Large intestine (tissue), 3 donors: Measurements from ENCODE around the gene ADK. TPM values are rescaled to one million over a fixed set of nuclear protein-coding genes. Genes with fewer than 3 reads are reported as not detected.
"Not testable (repeated sequence)": the region's sequence is repeated elsewhere in the genome, so short reads cannot be mapped to it uniquely, and the experiment has no call there.

Experiments
- DNase-seq, 2 donors: peaks; one replicate each; pipeline versions ENCODE4 v3.0.0 to v3.0.0-alpha.2; 2013
- H3K27ac ChIP-seq: one replicate; pipeline ENCODE4 v1.5.1; 2013; ENCODE audit warnings: low read length
- H3K27me3 ChIP-seq: 2 replicates; pipeline ENCODE4 v1.6.1; 2013; ENCODE audit warnings: low read length; ENCODE audit not compliant: control insufficient read depth, insufficient read depth
- H3K36me3 ChIP-seq: 2 replicates; pipeline ENCODE4 v1.6.1; 2013; ENCODE audit warnings: low read length; ENCODE audit not compliant: control insufficient read depth, insufficient read depth
- H3K4me1 ChIP-seq: one replicate; pipeline ENCODE4 v1.6.1; 2013; ENCODE audit warnings: low read length; ENCODE audit not compliant: control insufficient read depth, insufficient read depth
- H3K4me3 ChIP-seq: one replicate; pipeline ENCODE4 v1.5.1; 2013; ENCODE audit warnings: low read length
- H3K9me3 ChIP-seq: one replicate; pipeline ENCODE4 v1.6.1; 2013; ENCODE audit warnings: mild to moderate bottlenecking, low read depth, low read length, moderate library complexity; ENCODE audit not compliant: control insufficient read depth
- WGBS: methylation state at CpG from one replicate; pipeline ENCODE4 v1.1.5; 2013; ENCODE audit warnings: low lambda C conversion rate; ENCODE audit not compliant: insufficient coverage; 5-methylcytosine and 5-hydroxymethylcytosine counted together
- polyA plus RNA-seq: library from polyadenylated mRNA; unstranded; fragments of 120-200 nt; gene quantifications from one replicate; pipeline ENCODE4 v1.2.1, GENCODE V29; 2013

The ADK gene
- polyA plus RNA-seq, 1 donor: 30.1 TPM

DNA sequence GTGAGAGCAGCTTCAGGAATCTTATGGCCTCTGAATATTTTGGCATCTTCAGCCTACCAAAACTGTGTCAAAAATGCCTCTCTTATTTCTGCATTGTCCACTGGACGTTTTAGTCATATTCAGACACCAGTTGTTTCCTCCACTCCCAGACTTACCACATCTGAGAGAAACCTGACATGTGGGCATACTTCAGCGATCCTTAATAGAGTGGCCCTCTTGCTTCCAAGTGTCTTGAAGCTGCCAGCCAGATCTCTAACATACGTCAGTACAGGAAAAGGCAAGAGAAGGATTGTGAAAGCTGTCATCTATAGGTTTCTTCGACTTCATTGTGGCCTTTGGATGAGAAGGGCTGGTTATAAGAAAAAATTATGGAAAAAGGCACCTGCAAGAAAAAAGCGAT, 376.6 kb downstream of the ADK start:
- not testable (repeated sequence) for H3K27me3 ChIP-seq, H3K27ac ChIP-seq, H3K9me3 ChIP-seq, H3K4me1 ChIP-seq, H3K4me3 ChIP-seq, H3K36me3 ChIP-seq, DNase-seq
- 69% methylated on average over 2 of the region's 5 CpGs for WGBS

DNA sequence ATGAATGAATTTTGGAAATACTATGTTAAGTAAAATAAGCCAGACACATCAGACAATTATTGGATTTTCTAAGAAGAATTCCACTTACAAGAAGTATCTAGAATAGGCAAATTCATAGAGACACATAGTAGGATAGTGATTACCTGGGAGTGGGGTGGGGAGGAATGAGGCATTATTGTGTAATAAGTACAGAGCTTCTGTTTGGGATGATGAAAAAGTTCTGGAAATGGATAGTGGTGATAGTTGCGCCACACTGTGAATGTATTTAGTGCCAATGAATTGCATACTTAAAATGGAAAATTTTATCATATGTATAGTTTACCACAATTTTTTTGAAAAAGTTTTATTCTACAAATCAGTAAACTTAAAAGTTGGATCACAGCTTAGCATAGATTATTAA, 378.2 kb downstream of the ADK start:
- Histone ChIP-seq H3K27ac (no peak overlapping the region), H3K4me3 (no peak overlapping the region), H3K36me3 (no peaks in the 10 kb centered on the region), H3K27me3 (no peaks in the 10 kb centered on the region), H3K9me3 (no peaks in the 10 kb centered on the region), H3K4me1 (no peaks in the 10 kb centered on the region)
- WGBS: no CpG with 5 or more reads among the region's 1 CpG
- no peak for DNase-seq

DNA sequence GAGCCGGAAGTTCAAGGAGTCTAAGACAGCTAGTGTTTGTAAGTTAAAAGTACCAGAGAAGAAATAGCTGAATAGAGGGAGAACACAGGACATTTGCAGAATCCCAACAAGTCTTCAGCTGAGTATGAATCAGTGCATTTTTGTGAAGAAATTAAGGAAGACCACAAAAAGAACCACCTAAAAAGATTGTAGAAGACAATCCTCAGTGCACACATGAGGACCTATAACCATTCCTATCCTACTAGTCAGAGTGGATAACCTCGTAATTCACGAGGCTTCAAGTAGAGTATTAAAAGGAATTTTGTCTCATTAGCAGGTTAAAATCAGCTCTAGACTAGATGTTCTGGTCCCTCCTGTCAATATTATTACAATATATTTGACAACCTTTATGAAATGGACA, 380.0 kb downstream of the ADK start:
- H3K4me1 ChIP-seq: no peaks in the 10 kb centered on the region
- 100% methylated on average over 1 of the region's 3 CpGs for WGBS
- no peak overlapping the region for H3K4me3 ChIP-seq
- H3K36me3 ChIP-seq: no peaks in the 10 kb centered on the region
- no peak overlapping the region for H3K27ac ChIP-seq
- no peak for DNase-seq
- no peaks in the 10 kb centered on the region for H3K9me3 ChIP-seq
- H3K27me3 ChIP-seq: no peaks in the 10 kb centered on the region

DNA sequence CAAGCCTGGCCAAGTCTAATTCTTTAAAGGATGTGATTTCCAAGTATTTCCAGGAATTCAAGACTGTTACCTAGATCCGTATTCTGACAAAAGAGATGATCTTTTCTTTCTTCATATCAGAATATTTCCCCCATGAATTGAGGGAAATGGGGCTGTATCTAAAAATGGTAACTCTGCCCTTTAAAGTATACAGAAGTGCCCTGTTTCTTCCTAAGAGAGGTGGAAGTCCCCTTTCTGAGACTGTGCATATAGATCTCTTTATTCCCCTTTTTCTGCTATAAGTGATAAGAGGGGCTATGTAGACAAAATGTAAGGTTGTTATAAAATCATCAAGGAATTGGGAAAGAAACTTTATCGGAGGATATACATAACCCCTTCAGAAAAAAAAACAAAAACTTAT, 388.3 kb downstream of the ADK start:
- Histone ChIP-seq H3K36me3 (no peaks in the 10 kb centered on the region), H3K27me3 (no peaks in the 10 kb centered on the region), H3K27ac (no peak overlapping the region), H3K9me3 (no peaks in the 10 kb centered on the region), H3K4me3 (no peak overlapping the region), H3K4me1 (no peaks in the 10 kb centered on the region)
- WGBS: 100% methylated on average over 1 of the region's 2 CpGs
- no peak for DNase-seq

DNA sequence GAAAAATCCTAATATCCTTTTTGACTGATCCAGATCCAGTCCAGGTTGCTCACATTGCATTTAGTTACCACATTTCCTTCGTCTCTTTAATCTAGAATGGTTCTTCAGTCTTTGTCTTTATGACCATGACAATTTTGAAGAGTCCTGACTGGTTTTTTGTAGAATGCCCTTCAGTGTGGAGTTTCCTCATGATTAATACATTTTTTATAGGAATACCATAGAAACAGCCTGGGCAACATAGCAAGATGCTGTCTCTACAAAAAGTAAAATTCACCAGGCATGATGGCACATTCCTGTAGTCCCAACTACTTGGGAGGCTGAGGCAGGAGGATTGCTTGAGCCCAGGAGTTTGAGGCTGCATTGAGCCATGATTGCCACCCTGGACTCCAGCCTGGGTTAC, 390.4 kb downstream of the ADK start:
- Histone ChIP-seq H3K4me1 (no peaks in the 10 kb centered on the region), H3K27me3 (no peaks in the 10 kb centered on the region), H3K27ac (no peak overlapping the region), H3K4me3 (no peak overlapping the region), H3K9me3 (no peaks in the 10 kb centered on the region), H3K36me3 (no peaks in the 10 kb centered on the region)
- 100% methylated on average over 1 of the region's 1 CpG for WGBS
- no peak for DNase-seq

DNA sequence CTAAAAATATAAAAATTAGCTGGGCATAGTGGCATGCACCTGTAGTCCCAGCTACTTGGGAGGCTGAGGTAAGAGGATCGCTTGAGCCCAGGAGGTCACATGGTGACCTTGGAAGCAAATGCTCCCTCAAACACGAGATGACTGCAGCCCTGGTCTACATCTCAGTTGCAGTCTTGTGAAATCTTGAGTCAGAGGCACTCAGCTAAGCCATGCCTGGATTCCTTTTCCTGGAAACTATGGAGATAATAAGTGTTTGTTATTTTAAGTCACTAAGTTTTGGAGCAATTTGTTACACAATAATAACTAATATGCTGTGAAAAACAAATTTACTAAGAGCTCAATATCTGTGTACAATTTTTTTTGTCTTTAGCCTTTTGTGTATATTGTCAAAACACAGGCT, 391.1 kb downstream of the ADK start:
- no peaks in the 10 kb centered on the region for H3K9me3 ChIP-seq
- WGBS: no CpG with 5 or more reads among the region's 2 CpGs
- no peak overlapping the region for H3K4me3 ChIP-seq
- H3K36me3 ChIP-seq: no peaks in the 10 kb centered on the region
- H3K27ac ChIP-seq: no peak overlapping the region
- H3K27me3 ChIP-seq: no peaks in the 10 kb centered on the region
- no peak for DNase-seq
- H3K4me1 ChIP-seq: no peaks in the 10 kb centered on the region

DNA sequence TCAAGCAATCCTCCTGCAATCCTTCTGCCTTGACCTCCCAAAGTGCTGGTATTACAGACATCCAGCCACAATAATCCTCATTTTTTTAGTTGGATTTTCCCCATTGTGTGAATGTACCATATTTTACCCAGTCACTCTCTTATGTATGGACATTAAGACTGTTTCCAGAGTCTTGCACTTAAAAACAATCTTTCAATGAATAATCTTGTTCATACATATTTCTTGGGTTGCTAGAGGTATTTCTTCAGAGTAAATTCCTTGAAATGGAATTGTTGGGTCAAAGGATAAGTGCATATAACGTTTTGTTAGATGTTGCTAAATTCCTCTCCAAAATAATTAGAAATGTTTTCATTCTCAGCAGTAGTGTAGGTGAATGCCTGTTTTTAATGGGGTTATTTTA, 392.3 kb downstream of the ADK start:
- Histone ChIP-seq H3K4me3 (no peak overlapping the region), H3K27ac (no peak overlapping the region), H3K9me3 (no peaks in the 10 kb centered on the region), H3K27me3 (no peaks in the 10 kb centered on the region), H3K36me3 (no peaks in the 10 kb centered on the region), H3K4me1 (no peaks in the 10 kb centered on the region)
- DNase-seq: no peak
- WGBS: no CpG with 5 or more reads among the region's 1 CpG

DNA sequence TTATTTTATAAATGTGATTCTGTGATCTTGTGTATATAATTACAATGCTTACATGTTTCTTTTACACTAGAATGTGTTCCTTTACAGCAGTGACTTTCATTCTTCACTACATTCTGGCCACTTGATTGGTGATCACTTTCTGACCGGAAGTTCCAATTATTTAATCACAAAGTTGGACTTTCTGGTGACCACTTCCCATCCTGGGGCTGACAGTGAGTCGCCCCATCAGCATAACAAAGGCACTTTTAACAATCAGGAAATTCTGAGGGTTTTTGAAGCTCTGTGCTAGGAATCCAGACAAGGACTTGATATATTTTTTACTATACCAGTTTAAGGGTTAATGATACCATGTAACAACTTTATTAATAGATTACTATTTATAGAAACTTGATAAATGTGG, 393.1 kb downstream of the ADK start:
- Histone ChIP-seq H3K4me3 (no peak overlapping the region), H3K36me3 (no peaks in the 10 kb centered on the region), H3K4me1 (no peaks in the 10 kb centered on the region), H3K27me3 (no peaks in the 10 kb centered on the region), H3K9me3 (no peaks in the 10 kb centered on the region), H3K27ac (no peak overlapping the region)
- DNase-seq: no peak
- 100% methylated on average over 1 of the region's 2 CpGs for WGBS

DNA sequence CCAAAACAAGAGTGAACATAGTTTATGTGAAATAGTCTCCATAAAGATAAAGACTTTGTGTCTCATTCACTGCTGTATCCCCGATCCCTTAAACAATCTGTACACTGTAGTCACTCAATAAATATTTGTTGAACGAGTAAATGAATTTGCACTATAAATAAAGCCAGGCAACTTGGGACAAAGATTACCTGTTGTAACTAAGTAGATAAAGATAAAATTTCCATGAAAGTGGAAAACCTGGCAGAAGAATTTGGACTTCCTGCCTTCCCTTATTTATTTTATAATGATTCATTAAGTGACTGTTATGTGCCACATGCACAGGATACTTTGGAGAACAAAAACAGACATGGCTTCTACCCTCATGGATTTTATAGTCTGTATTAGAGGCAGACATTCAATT, 397.7 kb downstream of the ADK start:
- WGBS: 59% methylated on average over 2 of the region's 2 CpGs
- H3K27me3 ChIP-seq: no peaks in the 10 kb centered on the region
- no peaks in the 10 kb centered on the region for H3K4me1 ChIP-seq
- DNase-seq: no peak
- no peak overlapping the region for H3K27ac ChIP-seq
- no peaks in the 10 kb centered on the region for H3K9me3 ChIP-seq
- H3K36me3 ChIP-seq: no peaks in the 10 kb centered on the region
- H3K4me3 ChIP-seq: no peak overlapping the region

DNA sequence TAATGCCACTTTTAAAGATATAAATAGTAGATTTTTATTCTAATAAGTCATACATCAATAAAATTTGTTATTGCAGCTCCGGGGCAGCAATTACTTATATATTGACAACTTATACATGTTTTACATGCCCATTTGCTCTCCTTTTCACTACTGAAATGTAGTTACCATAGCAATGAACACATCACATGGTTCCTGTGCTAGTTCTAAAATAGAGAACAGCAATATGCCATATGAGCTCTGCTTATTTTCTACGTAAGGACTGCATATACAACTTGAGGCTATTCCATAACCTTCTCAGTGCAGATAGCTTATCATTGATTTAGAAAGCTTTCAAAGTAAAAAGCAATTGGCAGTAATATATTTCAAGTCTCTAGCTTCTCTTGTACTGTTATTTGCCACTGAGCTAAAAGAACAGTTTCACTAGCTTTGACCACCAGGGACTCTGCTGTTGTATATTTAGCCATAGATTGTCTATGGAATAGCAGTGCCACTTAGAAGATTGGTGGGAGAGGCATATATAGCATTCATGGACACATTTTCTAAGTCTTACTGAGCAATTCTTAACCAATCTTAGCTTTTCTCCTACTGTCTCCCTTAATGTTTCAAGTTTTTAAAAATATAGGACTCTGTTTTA, 405.2 kb downstream of the ADK start:
- no CpG with 5 or more reads among the region's 2 CpGs for WGBS
- no peaks in the 10 kb centered on the region for H3K9me3 ChIP-seq
- H3K36me3 ChIP-seq: no peaks in the 10 kb centered on the region
- H3K4me3 ChIP-seq: no peak overlapping the region
- no peak for DNase-seq
- H3K27ac ChIP-seq: no peak overlapping the region
- H3K27me3 ChIP-seq: no peaks in the 10 kb centered on the region
- no peaks in the 10 kb centered on the region for H3K4me1 ChIP-seq

DNA sequence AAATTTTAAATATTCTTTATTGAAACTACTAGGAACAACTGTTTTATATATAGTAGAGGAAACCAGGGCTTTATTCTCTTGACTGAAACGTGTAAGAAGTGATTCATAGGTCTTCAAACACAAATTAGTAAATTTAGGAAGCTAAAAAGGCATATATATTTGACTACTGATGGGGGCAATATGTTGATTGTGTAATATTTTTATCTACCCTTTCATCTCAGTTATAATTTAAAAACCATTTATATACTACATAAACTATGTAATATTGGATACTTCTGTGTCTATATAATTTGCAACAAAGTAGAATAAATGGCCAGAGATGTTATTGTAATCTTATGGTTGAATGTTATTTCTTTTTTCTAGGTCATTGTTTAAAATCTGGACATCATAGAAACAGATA, 406.1 kb downstream of the ADK start:
- Histone ChIP-seq H3K4me3 (no peak overlapping the region), H3K9me3 (no peaks in the 10 kb centered on the region), H3K36me3 (no peaks in the 10 kb centered on the region), H3K27me3 (no peaks in the 10 kb centered on the region), H3K27ac (no peak overlapping the region), H3K4me1 (no peaks in the 10 kb centered on the region)
- no peak for DNase-seq
- no CpG with 5 or more reads among the region's 1 CpG for WGBS
